Putamen (tissue), 1 donor: ENCODE measurements around the gene GTF2F2.

ENCODE experiments used
- DNase-seq: peaks from one replicate; pipeline ENCODE4 v3.0.0-alpha.2; 2016; ENCODE audit warnings: low spot score

GTF2F2 gene

DNA sequence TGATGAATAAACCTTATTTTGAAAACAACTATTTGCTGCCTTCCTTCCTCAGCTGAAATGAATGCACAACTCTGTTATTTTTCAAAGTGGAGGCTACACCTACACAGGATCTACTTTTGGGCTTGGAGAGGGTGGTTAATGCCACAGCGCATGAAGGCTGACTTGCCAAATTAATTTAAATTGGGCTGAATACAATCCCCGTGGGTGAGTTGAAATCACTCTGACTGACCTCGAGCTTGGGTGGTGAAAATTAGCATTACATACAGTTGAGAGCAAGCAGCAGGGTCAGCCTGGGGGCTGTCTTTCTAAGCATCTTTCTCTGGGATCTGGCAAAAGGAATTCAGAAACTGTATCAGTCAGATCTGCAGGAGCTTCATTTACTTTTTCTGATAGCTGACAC, 182.2 kb downstream of the GTF2F2 start:
- no peak for DNase-seq

DNA sequence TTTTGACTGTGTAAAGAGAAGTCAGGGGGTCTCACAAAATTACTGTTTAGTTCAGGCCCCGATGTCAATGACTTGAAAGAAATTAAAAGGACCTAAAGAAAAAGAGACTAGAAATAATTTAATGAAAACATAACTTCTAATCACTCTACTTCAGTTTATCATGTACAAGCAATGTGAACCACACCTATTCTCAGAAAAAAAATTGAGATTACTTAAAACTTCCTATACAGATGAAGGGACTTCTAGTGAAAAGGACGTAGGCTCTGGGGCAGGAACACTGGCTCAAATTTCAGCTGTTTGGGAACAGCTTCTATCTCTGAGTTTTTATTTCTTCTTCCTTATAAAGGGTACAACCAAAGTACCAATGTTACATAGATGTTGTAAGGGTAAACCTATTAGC, 182.7 kb downstream of the GTF2F2 start:
- DNase-seq: no peak

DNA sequence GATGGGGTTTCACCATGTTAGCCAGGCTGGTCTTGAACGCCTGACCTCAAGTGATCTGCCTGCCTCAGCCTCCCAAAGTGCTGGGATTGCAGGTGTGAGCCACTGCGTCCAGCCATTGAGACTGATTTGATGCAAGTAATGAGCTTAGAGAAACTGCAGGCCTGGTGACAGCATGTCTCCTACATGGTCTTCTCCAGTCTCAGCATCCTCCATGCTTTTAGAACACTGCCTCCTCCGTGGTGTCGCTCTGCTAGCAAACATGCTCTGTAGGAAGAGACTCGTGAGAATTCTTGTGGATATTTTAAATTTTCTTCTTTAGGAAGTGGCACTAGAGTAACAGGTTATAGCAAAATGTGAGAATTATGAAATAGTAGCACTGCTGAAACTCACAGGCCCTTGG, 183.6 kb downstream of the GTF2F2 start:
- DNase-seq: no peak

DNA sequence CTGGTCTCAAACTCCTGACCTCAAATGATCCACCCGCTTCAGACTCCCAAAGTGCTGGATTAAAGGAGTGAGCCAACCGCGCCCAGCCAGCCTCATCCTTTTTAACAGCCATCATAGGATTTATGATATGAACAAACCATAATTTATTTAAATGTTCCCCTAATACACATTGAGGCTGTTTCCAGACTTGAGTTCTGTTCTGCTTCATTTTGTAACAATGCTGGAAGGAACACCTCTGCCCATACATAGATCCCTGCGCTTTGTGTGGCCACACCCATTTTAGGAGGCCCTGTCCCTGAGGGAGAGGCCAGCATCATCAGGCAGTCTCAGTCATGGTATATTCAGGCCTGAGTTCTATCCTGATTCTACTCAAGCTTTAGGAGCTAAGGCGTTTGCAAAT, 184.8 kb downstream of the GTF2F2 start:
- DNase-seq: no peak

DNA sequence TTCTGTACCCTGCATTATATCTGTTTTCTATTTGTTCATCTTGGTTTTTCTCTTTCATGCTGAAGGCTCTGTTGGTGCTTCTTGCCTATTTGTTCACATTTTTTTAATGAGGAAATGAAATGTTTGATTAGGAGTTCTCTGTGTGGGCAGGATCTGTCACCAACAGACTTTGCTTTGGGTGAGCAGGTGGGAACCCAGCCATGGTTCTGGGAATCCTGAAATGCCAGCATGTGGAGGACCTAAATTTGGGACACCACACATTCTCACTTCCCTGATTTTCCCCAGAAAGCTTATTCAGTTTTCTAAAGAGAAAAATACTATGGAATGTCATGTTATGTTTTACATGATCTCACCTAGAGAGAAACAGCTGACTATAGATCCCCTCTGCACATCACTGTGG, 186.7 kb downstream of the GTF2F2 start:
- no peak for DNase-seq

DNA sequence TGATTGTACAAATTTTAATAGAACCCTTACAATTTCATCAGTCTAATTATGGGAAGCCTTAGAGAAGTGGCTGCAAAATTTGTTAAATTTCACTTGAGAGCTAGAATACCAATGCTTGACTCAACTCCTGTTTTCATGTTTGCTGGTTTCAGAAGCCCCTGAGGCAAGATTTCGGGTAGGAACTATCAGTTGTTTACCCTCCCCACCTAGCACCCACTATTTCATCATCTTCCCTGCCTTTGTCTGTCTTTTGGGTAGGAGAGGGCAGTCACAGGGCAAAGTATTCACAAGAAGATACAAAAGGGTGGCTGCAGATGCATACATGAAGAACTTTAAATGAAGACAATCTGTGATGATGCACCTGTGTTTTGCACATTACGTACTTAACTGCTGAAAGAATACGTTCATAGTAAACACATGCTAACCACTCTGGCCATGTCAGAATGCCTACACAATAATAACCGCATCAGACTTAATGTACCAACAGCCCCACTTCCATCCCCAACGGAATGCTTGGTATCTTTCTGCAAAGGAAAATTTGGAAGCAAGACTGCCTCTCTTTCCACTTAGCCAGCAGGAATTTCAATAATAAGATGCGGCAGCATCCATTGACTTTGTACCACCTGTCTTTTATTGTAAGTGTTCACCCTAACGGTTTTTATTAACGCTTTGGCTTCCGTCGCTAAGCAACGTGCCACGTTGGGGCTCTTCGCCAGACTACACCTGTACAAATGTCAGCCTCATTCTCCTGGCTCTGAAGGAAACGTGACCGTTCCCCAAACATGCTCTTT, 190.2 kb downstream of the GTF2F2 start:
- DNase-seq: no peak

DNA sequence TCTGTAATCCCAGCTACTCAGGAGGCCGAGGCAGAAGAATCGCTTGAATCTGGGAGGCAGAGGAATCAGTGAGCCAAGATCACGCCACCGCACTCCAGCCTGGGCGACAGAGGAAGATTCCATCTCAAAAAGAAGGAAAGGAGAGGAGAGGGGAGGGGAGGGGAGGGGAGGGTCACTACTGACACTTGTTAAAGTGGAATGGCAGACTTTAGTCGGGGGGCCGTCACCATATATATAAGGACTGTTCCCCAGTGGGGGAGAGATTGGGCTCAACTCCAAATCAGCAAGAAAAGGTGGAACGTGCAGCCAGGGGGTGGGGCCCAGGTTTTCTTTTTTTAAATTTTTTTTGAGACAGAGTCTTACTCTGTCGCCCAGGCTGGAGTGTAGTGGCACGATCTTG, 194.5 kb downstream of the GTF2F2 start:
- no peak for DNase-seq

DNA sequence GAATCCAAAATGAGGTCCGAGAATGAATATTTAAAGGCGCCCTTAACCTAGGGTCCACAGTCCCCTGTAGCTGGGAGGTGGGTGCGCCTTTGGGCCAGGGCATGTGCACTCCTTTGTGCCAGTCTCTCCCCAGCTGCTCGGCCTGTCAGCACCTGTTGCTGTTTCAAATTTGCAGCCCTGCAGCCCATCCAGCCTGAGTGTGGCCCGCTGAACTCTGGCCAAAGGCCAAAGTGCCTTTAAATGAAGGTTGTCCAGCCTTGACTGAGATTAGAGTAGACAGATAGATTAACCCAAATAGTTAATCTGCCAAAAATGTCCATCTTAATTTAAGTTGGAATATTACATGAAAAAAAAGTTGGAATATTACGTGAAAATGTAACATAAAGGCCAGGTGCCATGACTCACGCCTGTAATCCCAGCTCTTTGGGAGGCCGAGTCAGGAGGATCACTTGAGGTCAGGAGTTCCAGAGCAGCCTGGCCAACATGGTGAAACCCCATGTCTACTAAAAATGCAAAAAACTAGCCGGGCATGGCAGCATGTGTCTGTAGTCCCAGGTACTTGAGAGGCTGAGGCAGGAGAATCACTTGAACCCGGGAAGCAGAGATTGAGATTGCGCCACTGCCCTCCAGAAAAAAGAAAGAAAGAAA, 195.3 kb downstream of the GTF2F2 start:
- DNase-seq: no peak

DNA sequence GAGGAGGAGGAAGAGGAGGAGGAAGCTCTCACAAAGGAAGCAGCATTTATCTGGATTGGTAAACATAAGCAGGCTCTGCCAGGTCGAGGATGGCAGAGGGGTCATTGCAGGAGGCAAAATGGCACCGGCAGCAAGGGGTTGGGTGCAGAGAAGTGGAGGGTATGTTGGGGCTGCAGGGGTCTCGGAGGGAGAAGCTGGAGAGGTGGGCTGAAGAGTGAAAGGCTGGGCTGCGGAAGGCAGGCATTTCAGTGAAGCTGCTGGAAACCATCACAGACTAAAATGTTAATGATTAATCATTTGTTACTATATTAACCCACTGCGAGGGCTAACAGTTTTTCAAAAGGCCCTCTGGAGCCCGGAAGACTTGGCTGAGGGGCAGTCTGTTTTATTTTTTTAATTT, 196.0 kb downstream of the GTF2F2 start:
- DNase-seq: no peak

DNA sequence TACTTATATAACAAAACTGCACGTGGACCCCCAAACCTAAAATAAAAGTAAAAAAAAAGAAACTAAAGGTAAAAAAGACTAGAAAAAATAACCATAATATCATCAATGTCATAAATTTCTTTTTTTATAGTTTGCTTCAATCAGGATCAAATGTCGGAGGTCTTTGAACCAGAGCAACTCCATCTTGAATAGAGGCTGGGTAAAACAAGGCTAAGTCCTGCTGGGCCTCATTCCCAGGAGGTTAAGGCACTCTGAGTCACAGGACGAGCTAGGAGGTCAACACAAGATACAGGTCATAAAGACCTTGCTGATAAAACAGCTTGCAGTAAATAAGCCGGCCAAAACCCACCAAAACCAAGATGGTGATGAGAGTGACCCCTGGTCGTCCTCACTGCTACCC, 196.7 kb downstream of the GTF2F2 start:
- DNase-seq: no peak

DNA sequence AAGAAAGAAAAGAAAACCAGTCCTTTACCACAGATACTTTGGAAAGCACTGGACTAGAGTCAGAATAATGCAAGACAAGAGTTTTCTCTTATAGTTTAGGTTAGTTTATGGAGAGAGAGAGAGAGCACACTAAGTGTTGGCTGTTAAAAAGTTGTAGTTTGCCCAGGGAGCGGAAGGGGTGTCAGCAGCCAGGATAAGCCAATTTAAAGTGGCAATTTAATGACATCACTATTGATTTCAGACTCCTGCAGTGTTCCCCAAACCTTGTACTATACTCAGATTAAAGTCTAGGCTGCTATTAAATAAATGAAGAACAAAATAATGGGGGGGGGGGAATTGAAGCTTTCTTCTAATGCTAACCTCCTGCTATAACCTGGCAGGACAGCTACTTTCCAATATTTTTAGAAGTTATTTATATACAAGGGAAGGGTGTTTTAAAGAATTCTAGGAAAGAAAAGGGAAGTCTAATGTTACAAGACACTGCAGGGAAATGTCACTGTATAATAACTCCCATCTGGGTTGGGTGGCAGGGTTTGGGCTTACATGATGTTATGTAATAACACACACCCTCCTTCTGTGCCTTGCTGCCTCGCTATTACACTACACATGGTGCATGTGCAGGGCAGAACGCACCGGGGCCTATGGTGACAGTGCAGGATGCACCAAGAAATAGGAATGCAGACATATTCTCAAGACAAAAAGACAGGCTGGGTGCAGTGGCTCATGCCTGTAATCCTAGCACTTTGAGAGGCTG, 200.7 kb downstream of the GTF2F2 start:
- DNase-seq: no peak

DNA sequence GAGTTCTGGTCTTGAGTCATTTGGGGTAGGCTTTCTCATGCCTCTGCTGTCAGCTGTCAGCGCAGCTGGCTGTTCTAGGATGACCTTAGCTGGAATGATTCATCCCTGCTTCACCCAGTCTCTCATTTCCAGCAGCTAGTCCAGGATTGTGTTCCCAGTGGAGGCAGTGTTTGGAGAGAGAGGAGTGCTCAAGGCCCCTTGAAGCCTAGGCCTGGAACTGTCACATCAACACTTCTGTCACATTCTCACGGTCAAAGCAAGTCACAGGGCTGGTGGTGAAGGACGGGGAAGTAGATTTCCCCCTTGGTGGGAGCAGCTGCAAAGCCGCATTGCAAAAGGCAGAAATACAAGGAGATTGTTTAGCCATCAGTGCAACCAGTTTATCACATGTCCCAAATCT, 205.5 kb downstream of the GTF2F2 start:
- peak; percentile 52 for DNase-seq

DNA sequence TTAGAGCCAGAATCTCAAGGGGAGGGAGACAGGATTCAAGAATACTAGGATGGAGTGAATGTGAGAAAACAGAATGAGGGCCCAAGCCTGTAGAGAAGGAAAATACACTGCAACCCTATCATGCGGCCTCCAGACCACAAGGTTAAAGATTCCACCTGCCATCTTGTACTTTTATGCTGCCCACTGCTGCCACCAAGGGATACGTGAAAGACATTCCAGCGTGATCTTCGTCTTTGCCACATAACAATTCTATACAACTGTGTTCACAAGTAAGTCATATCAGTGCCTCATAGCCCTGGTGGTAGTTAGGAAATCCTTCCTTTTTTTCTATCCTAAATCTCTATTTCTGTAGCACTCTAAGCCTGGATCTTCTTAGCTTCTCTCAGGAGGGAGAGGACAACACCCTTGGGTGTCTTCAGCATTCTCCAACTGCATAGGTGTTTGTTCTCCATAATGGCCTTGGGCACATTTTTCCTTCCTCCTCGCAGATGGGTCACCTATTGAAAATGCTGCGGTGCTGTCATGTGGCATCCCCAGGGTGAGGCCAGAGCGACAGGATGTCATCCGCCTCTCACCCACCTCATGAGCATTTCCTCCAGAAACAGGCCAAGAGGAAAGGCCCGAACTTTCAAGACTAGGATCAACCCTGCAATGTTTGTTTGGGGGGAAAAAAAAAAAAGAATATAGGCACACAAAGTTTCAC, 207.1 kb downstream of the GTF2F2 start:
- DNase-seq: no peak

DNA sequence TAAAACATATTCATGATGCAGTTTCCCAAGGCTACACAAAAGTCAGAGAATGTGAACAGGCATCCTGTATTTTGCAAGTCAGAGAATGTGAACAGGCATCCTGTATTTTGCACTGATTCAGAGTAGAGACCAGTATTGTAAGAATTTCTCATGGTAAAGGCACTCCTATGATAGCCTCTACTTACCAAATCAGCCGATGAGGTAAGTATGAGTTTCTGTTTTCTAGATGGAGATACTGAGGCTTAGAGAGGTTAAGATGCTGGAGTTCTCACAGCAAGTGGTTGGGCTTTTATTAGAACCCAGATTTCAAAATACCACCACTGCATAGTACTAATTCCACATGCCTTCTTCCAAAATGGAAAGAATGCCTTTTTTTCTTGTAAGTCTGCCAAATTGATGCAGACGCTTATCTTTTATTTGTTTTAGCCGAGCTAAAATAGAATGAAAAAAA, 208.4 kb downstream of the GTF2F2 start:
- DNase-seq: no peak

DNA sequence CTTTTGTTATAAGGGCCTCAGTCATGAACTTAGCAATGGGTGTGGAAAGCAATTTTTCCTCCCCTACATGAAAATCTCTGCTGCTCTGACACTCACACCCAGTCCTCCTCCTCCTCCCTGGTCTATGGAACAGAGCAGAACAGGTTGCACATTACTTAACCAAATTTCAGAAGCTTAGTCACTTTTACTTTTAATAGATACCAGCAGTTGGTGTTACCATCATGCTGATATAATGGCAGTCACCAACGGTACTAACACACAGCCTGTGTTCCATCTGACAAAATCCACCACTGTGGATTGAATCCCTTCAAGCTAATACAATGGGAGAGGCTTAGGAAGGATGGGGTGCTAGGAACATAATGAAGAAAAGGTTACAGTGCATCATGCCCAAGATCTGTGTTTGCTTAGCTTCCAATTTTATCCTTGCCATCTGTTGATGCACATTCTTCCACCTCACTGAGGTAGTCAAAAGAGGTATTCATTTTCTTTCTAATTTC, 210.9 kb downstream of the GTF2F2 start:
- DNase-seq: peak; percentile 72

DNA sequence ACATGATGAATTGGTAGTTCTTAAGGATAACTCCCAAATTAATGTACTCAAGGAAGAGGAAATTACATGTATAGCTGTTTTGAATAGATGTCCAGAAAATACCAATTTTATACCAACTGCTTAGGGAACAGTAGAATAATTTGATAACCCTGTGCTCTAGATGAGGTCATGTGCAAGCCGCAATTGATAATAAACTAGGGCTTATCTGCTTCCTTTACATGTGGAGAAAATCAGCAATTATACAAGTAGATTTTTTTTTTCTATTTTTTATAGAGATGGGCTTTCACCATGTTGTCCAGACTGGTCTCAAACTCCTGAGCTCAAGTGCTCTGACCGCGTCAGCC, 211.4 kb downstream of the GTF2F2 start:
- DNase-seq: no peak

DNA sequence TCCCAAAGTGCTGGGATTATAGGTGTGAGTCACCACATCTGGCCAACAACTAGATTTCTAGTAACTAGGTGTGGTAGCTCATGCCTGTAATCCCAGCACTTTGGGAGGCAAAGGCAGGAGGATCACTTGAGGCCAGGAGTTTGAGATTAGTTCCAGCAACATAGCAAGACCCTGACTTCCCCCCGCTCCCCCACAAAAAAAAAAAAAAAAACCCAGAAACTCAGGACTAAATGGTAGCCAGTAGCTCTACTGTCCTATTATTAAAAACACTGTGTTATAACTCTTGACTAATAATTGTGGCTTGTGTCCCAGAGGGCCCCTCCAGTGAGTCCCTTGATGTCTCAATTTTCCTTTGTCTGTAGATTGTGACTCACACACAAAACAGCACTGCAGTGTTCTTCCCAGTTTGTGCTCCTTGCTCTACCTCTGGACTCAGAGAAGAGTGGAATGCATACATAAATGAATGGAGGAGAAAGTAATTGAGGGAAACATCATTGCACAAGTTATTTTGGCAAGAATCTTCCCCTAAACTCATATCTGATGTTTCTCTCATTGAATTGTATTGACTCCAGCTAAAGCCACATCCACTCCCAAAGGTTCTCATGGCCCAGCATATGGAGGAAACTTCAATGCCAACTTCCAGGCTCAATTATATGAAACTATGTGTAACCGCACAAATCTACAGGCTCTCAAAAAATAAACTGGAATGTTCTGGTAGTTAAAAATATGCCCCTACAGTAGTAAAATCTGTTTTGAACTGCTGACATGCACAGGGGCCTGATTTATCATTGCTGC, 211.9 kb downstream of the GTF2F2 start:
- DNase-seq: no peak

DNA sequence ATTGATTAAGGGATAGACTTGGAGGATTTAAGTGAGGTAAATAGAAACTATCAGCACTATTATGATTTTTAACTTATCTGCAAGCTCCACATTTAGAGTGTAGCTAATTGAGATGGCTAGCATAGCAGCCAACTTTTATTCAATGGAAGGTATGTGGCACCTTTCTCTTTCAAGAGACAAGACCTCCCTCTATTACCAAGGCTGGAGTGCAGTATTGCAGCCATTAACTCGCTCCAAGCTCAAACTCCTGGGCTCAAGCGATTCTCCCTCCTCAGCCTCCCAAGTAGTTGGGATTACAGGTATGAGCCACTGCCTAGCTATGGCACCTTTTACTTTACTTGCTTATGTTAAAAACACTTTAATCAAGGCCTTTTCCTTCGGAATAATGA, 212.5 kb downstream of the GTF2F2 start:
- no peak for DNase-seq

DNA sequence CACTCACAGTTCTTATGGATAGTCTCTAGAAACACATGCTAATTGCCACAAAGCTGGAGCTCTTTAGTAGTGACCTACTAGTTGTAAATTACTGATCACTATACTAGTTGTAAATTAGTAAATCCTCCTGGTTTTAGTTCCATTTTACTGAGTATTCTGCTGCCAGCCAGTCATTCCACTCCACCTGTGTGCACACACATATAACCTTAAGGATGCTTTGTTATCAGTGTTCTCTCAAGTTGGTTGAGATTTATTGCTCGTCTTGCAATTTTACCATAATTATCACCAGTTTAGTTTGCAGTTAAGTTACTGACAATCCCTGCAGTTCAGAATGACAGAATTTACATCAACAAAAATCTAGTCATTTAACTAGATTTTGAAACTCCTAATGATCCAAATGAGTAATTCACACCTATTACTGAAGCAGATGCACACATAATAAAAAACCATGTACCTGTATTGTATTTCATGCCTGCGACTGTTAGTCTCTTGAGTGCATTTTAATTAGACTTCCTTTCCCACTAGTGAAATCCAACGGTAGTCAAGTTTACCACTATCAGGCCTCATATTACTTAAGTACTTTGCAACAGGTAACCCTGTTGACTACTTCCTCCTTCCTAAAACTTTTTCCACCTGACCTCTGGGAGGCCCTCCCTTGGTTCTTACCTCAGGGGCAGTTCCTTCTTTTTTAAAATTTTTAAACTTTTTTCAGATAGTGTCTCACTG, 213.1 kb downstream of the GTF2F2 start:
- DNase-seq: no peak
